ENCODE data around the gene PLEKHG3. TPM values are rescaled to one million over a fixed set of nuclear protein-coding genes. Genes with fewer than 3 reads are reported as not detected.

Gene PLEKHG3
- total and polyA plus RNA-seq, 4 experiments from 2014 or later = 10.8 to 62.6 (median 54.9) TPM

GRCh38 chr14:64715628-64716412 lies 11.6 kb downstream of the PLEKHG3 start:
- CTCF ChIA-PET (ENCODE audit: partially characterized antibody) = interaction anchor here (1.7 kb wide), 1 partner anchor 44 kb away, joined by 6 read pairs; no protein-coding TSS in a partner anchor
- H3K27ac ChIP-seq (ENCODE audit: low read depth, low read length) = no peak overlapping the region
- POLR2A ChIA-PET (ENCODE audit: partially characterized antibody) = interaction anchor here (3.2 to 15.7 kb wide), 2 partner anchors 10 to 14 kb away, joined by 15 to 469 read pairs; partner anchors contain the start of gene PLEKHG3
- H3K27me3 Mint-ChIP-seq = no peaks in the 10 kb centered on the region
- peaks cover 0 to 23% (median 10%) of the 10 kb centered on the region in 8 donors for H3K9me3 Mint-ChIP-seq
- no peaks in the 10 kb centered on the region for H3K9me3 ChIP-seq (ENCODE audit: control insufficient read depth in 1 of 2, low read length in 2 of 2)
- no peak overlapping the region for H3K4me3 ChIP-seq (ENCODE audit: low read length in 2 of 2)
- H3K27me3 ChIP-seq (ENCODE audit: insufficient read depth, low read length) = no peaks in the 10 kb centered on the region
- H3K4me3 Mint-ChIP-seq = peak overlapping the region in 7 of 8 donors; percentile 27 to 81 (median 49)
- peaks cover 29 to 37% of the 10 kb centered on the region in 2 donors for H3K36me3 Mint-ChIP-seq
- intact Hi-C loops (cut with micrococcal nuclease) = no loop called here
- peaks cover 99% of the 10 kb centered on the region for H3K4me1 ChIP-seq (ENCODE audit: insufficient read depth, low read length)
- no peaks in the 10 kb centered on the region for H3K36me3 ChIP-seq (ENCODE audit: insufficient read depth, low read length)
- H3K4me1 Mint-ChIP-seq = peaks cover 67 to 99% (median 85%) of the 10 kb centered on the region in 4 donors
- no peak for DNase-seq
- H3K27ac Mint-ChIP-seq = peak overlapping the region; percentile 10 to 95 (median 87)

- intact Hi-C loops (cut with micrococcal nuclease) = no loop called here
- ChIA-PET POLR2A (ENCODE audit: partially characterized antibody) (interaction anchor here (0.6 to 15.7 kb wide), 6 partner anchors 8 to 214 kb away, joined by 3 to 469 read pairs (median 4); partner anchors contain the start of genes PLEKHG3 and ZBTB1), CTCF (ENCODE audit: partially characterized antibody) (interaction anchor here (0.9 to 1.8 kb wide), 5 partner anchors 8 to 49 kb away, joined by 3 to 8 read pairs (median 3); no protein-coding TSS in a partner anchor)
- peaks cover 0 to 17% (median 8%) of the 10 kb centered on the region in 8 donors for H3K9me3 Mint-ChIP-seq
- DNase-seq = no peak
- no peaks in the 10 kb centered on the region for H3K27me3 Mint-ChIP-seq
- peaks cover 99% of the 10 kb centered on the region for H3K4me1 ChIP-seq (ENCODE audit: insufficient read depth, low read length)
- no peaks in the 10 kb centered on the region for H3K27me3 ChIP-seq (ENCODE audit: insufficient read depth, low read length)
- H3K27ac ChIP-seq (ENCODE audit: low read depth, low read length) = peak overlapping the region; percentile 3
- H3K9me3 ChIP-seq (ENCODE audit: control insufficient read depth in 1 of 2, low read length in 2 of 2) = no peaks in the 10 kb centered on the region
- peak overlapping the region in 6 of 8 donors; percentile 23 to 89 (median 58) for H3K4me3 Mint-ChIP-seq
- H3K4me3 ChIP-seq (ENCODE audit: low read length in 2 of 2) = no peak overlapping the region
- H3K27ac Mint-ChIP-seq = peak overlapping the region; percentile 74 to 96 (median 89)
- H3K36me3 Mint-ChIP-seq = peaks cover 27 to 34% of the 10 kb centered on the region in 2 donors
- peaks cover 74 to 100% (median 89%) of the 10 kb centered on the region in 4 donors for H3K4me1 Mint-ChIP-seq
- no peaks in the 10 kb centered on the region for H3K36me3 ChIP-seq (ENCODE audit: insufficient read depth, low read length)
Observed at GRCh38 chr14:64717870-64718269, 13.6 kb downstream of the PLEKHG3 start.

- Histone ChIP-seq H3K4me1 (ENCODE audit: insufficient read depth, low read length) (peaks cover 100% of the 10 kb centered on the region), H3K27me3 (ENCODE audit: insufficient read depth, low read length) (no peaks in the 10 kb centered on the region), H3K9me3 (ENCODE audit: control insufficient read depth in 1 of 2, low read length in 2 of 2) (no peaks in the 10 kb centered on the region), H3K36me3 (ENCODE audit: insufficient read depth, low read length) (no peaks in the 10 kb centered on the region), H3K4me3 (ENCODE audit: low read length in 2 of 2) (no peak overlapping the region), H3K27ac (ENCODE audit: low read depth, low read length) (no peak overlapping the region)
- no peak for DNase-seq
- intact Hi-C loops (cut with micrococcal nuclease) = no loop called here
- peak overlapping the region; percentile 57 to 96 (median 80) for H3K27ac Mint-ChIP-seq
- H3K4me1 Mint-ChIP-seq = peaks cover 77 to 100% (median 89%) of the 10 kb centered on the region in 4 donors
- CTCF ChIA-PET (ENCODE audit: partially characterized antibody) = interaction anchor here (1.3 to 1.8 kb wide), 2 partner anchors 10 to 11 kb away, joined by 3 to 8 read pairs; no protein-coding TSS in a partner anchor
- peak overlapping the region in 5 of 8 donors; percentile 1 to 81 (median 17) for H3K4me3 Mint-ChIP-seq
- POLR2A ChIA-PET (ENCODE audit: partially characterized antibody) = interaction anchor here (0.6 to 15.7 kb wide), 5 partner anchors 16 to 41 kb away, joined by 3 to 469 read pairs (median 3); partner anchors contain the start of gene PLEKHG3
- peaks cover 0 to 8% (median 5%) of the 10 kb centered on the region in 8 donors for H3K9me3 Mint-ChIP-seq
- H3K27me3 Mint-ChIP-seq = no peaks in the 10 kb centered on the region
- H3K36me3 Mint-ChIP-seq = peaks cover 21 to 31% of the 10 kb centered on the region in 2 donors
Observed at GRCh38 chr14:64718762-64719161, 14.5 kb downstream of the PLEKHG3 start.

GRCh38 chr14:64719601-64720000 lies 15.4 kb downstream of the PLEKHG3 start:
- Histone ChIP-seq H3K4me1 (ENCODE audit: insufficient read depth, low read length) (peaks cover 100% of the 10 kb centered on the region), H3K9me3 (ENCODE audit: control insufficient read depth in 1 of 2, low read length in 2 of 2) (no peaks in the 10 kb centered on the region), H3K27me3 (ENCODE audit: insufficient read depth, low read length) (no peaks in the 10 kb centered on the region), H3K36me3 (ENCODE audit: insufficient read depth, low read length) (no peaks in the 10 kb centered on the region), H3K27ac (ENCODE audit: low read depth, low read length) (no peak overlapping the region), H3K4me3 (ENCODE audit: low read length in 2 of 2) (no peak overlapping the region)
- peak overlapping the region; percentile 75 to 97 (median 90) for H3K27ac Mint-ChIP-seq
- peak overlapping the region in 7 of 8 donors; percentile 40 to 77 (median 65) for H3K4me3 Mint-ChIP-seq
- CTCF ChIA-PET (ENCODE audit: partially characterized antibody) = interaction anchor here (1.5 kb wide), 1 partner anchor 47 kb away, joined by 7 read pairs; no protein-coding TSS in a partner anchor
- POLR2A ChIA-PET (ENCODE audit: partially characterized antibody) = interaction anchor here (1.2 to 15.7 kb wide), 3 partner anchors 17 to 195 kb away, joined by 3 to 469 read pairs (median 3); partner anchors contain the start of gene PLEKHG3
- peaks cover 22 to 23% of the 10 kb centered on the region in 2 donors for H3K36me3 Mint-ChIP-seq
- H3K27me3 Mint-ChIP-seq = no peaks in the 10 kb centered on the region
- no peak for DNase-seq
- intact Hi-C loops (cut with micrococcal nuclease) = no loop called here
- peaks cover 0 to 1% (median 0%) of the 10 kb centered on the region in 8 donors for H3K9me3 Mint-ChIP-seq
- H3K4me1 Mint-ChIP-seq = peaks cover 78 to 100% (median 91%) of the 10 kb centered on the region in 4 donors

GRCh38 chr14:64720131-64720576 lies 15.9 kb downstream of the PLEKHG3 start:
- no peak for DNase-seq
- Mint-ChIP-seq H3K27me3 (no peaks in the 10 kb centered on the region), H3K4me1 (peaks cover 77 to 100% (median 91%) of the 10 kb centered on the region in 4 donors), H3K4me3 (peak overlapping the region in 7 of 8 donors; percentile 40 to 77 (median 65)), H3K27ac (peak overlapping the region; percentile 78 to 97 (median 92)), H3K9me3 (no peaks in the 10 kb centered on the region), H3K36me3 (peaks cover 22% of the 10 kb centered on the region in 2 donors)
- intact Hi-C loops (cut with micrococcal nuclease) = loop anchor here (5.0 kb wide), 2 partner anchors 37 to 48 kb away; no protein-coding TSS in a partner anchor
- ChIA-PET CTCF (ENCODE audit: partially characterized antibody) (interaction anchor here (1.5 to 8.4 kb wide), 2 partner anchors 14 to 48 kb away, joined by 7 to 67 read pairs; partner anchors contain the start of gene PLEKHG3), POLR2A (ENCODE audit: partially characterized antibody) (interaction anchor here (1.2 to 15.7 kb wide), 3 partner anchors 18 to 195 kb away, joined by 3 to 469 read pairs (median 3); partner anchors contain the start of gene PLEKHG3)
- Histone ChIP-seq H3K27ac (ENCODE audit: low read depth, low read length) (peak overlapping the region; percentile 1), H3K4me1 (ENCODE audit: insufficient read depth, low read length) (peaks cover 100% of the 10 kb centered on the region), H3K9me3 (ENCODE audit: control insufficient read depth in 1 of 2, low read length in 2 of 2) (no peaks in the 10 kb centered on the region), H3K27me3 (ENCODE audit: insufficient read depth, low read length) (no peaks in the 10 kb centered on the region), H3K36me3 (ENCODE audit: insufficient read depth, low read length) (no peaks in the 10 kb centered on the region), H3K4me3 (ENCODE audit: low read length in 2 of 2) (no peak overlapping the region)

GRCh38 chr14:64721391-64721791 lies 17.2 kb downstream of the PLEKHG3 start:
- intact Hi-C loops (cut with micrococcal nuclease) = loop anchor here (5.0 kb wide), 2 partner anchors 36 to 49 kb away; no protein-coding TSS in a partner anchor
- H3K36me3 Mint-ChIP-seq = peaks cover 22% of the 10 kb centered on the region in 2 donors
- H3K9me3 ChIP-seq (ENCODE audit: control insufficient read depth in 1 of 2, low read length in 2 of 2) = no peaks in the 10 kb centered on the region
- peak overlapping the region; percentile 87 to 97 (median 95) for H3K27ac Mint-ChIP-seq
- H3K36me3 ChIP-seq (ENCODE audit: insufficient read depth, low read length) = no peaks in the 10 kb centered on the region
- POLR2A ChIA-PET (ENCODE audit: partially characterized antibody) = interaction anchor here (3.1 to 15.7 kb wide), 5 partner anchors 7 to 48 kb away, joined by 19 to 469 read pairs (median 24); partner anchors contain the start of gene PLEKHG3
- no peaks in the 10 kb centered on the region for H3K27me3 ChIP-seq (ENCODE audit: insufficient read depth, low read length)
- peak overlapping the region in 6 of 8 donors; percentile 54 to 84 (median 76) for H3K4me3 Mint-ChIP-seq
- peaks cover 100% of the 10 kb centered on the region for H3K4me1 ChIP-seq (ENCODE audit: insufficient read depth, low read length)
- H3K4me3 ChIP-seq (ENCODE audit: low read length in 2 of 2) = no peak overlapping the region
- CTCF ChIA-PET (ENCODE audit: partially characterized antibody) = interaction anchor here (0.8 to 8.4 kb wide), 7 partner anchors 15 to 50 kb away, joined by 3 to 67 read pairs (median 5); partner anchors contain the start of gene PLEKHG3
- DNase-seq = no peak
- H3K27me3 Mint-ChIP-seq = no peaks in the 10 kb centered on the region
- H3K9me3 Mint-ChIP-seq = no peaks in the 10 kb centered on the region
- H3K4me1 Mint-ChIP-seq = peaks cover 79 to 100% (median 92%) of the 10 kb centered on the region in 4 donors
- H3K27ac ChIP-seq (ENCODE audit: low read depth, low read length) = peak overlapping the region; percentile 55

Measured in CD4-positive, alpha-beta memory T cell (primary cell).